Progenitor cell of endocrine pancreas (in vitro differentiated cells): Measurements from ENCODE around the gene HMGA1. TPM values are rescaled to one million over a fixed set of nuclear protein-coding genes. Genes with fewer than 3 reads are reported as not detected.

Source experiments
- DNase-seq: peaks from one replicate; pipeline ENCODE4 v3.0.0; 2021; ENCODE audit warnings: low spot score; ENCODE audit not compliant: unreplicated experiment
- H3K27ac Mint-ChIP-seq: 2 replicates; pipeline ENCODE4 v1.8.0; 2021; ENCODE audit warnings: mild to moderate bottlenecking, moderate library complexity, mixed read lengths
- H3K27me3 Mint-ChIP-seq: 2 replicates; pipeline ENCODE4 v1.8.0; 2021; ENCODE audit warnings: mixed read lengths
- H3K36me3 Mint-ChIP-seq: 2 replicates; pipeline ENCODE4 v1.8.0; 2022; ENCODE audit warnings: mixed read lengths; ENCODE audit not compliant: insufficient read depth
- H3K4me1 Mint-ChIP-seq: 2 replicates; pipeline ENCODE4 v1.8.0; 2021; ENCODE audit warnings: low read depth, mixed read lengths
- H3K4me3 Mint-ChIP-seq: 2 replicates; pipeline ENCODE4 v1.8.0; 2021; ENCODE audit warnings: low read depth, mild to moderate bottlenecking, moderate library complexity, mixed read lengths
- H3K9me3 Mint-ChIP-seq: 2 replicates; pipeline ENCODE4 v1.8.0; 2021; ENCODE audit warnings: low read depth, mixed read lengths
- total RNA-seq: library from RNA; stranded (reverse); gene quantifications from 2 replicates; pipeline ENCODE4 v1.2.1, GENCODE V29; 2021
- TF ChIP-seq, protein P1 (sequence below): fragments of 200-600 bp; sonication (generic); IDR thresholded peaks from one replicate; pipeline ENCODE4 v1.5.0; 2021; ENCODE audit warnings: antibody characterized with exemption, mild to moderate bottlenecking; ENCODE audit not compliant: unreplicated experiment

The HMGA1 gene
- total RNA-seq, 1 donor from 2014 or later, result 769 TPM

DNA sequence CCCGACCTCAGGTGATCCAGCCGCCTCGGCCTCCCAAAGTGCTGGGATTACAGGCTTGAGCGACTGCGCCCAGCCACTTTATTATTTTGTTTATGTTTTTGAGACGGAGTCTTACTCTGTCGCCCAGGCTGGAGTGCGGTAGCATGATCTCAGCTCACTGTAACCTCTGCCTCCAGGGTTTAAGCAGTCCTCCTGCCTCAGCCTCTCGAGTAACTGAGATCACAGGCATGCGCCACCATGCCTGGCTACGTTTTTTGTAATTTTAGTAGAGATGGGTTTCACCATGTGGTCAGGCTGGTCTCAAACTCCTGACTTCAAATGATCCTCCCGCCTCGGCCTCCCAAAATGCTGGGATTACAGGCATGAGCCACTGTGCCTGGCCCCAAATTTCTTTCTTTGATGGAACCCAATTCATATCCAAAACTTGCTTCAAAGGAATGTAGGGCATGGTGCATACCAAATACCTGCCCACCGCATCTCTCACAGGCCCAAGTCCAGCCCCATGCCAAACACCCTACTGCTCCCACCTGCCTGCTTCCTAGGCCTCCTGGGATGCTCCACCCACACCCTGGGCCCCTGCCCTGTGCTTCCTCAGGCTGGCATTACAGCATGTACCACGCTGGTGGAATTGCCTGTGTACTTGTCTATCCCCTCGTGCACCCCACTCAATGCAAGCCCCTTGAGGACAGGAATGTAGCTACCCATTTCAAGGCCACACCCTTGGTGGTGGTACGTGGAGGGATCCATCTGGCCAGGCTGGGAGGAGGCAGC, 4.9 kb upstream of the HMGA1 start:
- no peaks in the 10 kb centered on the region for H3K36me3 Mint-ChIP-seq
- H3K4me3 Mint-ChIP-seq, result no peak overlapping the region
- no peak for DNase-seq
- no peaks in the 10 kb centered on the region for H3K9me3 Mint-ChIP-seq
- H3K4me1 Mint-ChIP-seq, result peaks cover 38% of the 10 kb centered on the region
- TF ChIP-seq, protein P1, sequence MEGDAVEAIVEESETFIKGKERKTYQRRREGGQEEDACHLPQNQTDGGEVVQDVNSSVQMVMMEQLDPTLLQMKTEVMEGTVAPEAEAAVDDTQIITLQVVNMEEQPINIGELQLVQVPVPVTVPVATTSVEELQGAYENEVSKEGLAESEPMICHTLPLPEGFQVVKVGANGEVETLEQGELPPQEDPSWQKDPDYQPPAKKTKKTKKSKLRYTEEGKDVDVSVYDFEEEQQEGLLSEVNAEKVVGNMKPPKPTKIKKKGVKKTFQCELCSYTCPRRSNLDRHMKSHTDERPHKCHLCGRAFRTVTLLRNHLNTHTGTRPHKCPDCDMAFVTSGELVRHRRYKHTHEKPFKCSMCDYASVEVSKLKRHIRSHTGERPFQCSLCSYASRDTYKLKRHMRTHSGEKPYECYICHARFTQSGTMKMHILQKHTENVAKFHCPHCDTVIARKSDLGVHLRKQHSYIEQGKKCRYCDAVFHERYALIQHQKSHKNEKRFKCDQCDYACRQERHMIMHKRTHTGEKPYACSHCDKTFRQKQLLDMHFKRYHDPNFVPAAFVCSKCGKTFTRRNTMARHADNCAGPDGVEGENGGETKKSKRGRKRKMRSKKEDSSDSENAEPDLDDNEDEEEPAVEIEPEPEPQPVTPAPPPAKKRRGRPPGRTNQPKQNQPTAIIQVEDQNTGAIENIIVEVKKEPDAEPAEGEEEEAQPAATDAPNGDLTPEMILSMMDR, result no peak
- H3K27ac Mint-ChIP-seq, result peak overlapping the region; percentile 35
- no peaks in the 10 kb centered on the region for H3K27me3 Mint-ChIP-seq

DNA sequence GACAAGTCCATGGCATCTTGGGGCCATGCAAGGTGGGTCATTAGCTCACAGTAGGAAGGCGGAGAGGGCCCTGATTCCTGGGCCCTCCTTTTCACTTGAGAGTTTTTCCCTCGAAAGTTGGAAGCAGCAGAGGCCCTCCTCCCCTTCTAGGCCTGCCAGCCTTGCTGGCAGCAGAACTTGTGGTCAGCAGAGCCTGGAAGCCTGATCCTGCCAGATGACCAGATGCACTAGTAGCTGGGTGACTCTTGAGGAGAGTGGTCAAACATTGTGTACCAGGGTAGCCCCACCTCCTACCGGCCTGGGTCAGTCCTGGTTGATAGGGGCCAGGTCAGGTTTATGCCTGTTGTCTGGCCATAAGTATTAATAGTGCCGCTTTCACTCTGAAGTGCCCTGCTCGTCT, 3.8 kb upstream of the HMGA1 start:
- TF ChIP-seq, protein P1, result no peak
- H3K27ac Mint-ChIP-seq, result no peak overlapping the region
- H3K4me1 Mint-ChIP-seq, result peaks cover 31% of the 10 kb centered on the region
- H3K9me3 Mint-ChIP-seq, result no peaks in the 10 kb centered on the region
- no peak overlapping the region for H3K4me3 Mint-ChIP-seq
- no peaks in the 10 kb centered on the region for H3K27me3 Mint-ChIP-seq
- DNase-seq, result no peak
- no peaks in the 10 kb centered on the region for H3K36me3 Mint-ChIP-seq

DNA sequence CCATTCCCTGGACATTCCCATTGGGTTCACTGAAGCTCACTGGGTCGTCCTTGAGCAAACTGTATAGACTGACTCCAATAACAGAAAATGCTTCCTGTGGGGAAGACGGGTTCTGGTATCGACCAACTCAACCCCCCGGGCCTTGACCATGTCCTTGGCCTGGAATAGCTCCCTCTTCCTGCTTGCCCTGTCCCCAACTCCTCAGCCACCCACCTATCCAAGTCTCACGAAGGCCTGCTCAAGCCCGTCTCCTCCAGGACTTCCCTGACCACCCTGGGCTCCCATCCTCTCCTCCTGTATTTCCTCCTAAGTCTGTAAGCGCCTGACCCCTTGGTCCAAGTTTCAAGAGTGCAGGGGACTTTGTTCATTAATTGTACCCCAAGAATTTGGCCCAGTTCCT, 2.8 kb upstream of the HMGA1 start:
- Mint-ChIP-seq H3K27me3 (no peaks in the 10 kb centered on the region), H3K4me1 (peaks cover 38% of the 10 kb centered on the region), H3K27ac (peak overlapping the region; percentile 96), H3K4me3 (peak overlapping the region; percentile 45), H3K36me3 (peaks cover 4% of the 10 kb centered on the region), H3K9me3 (no peaks in the 10 kb centered on the region)
- TF ChIP-seq, protein P1, result no peak
- DNase-seq, result no peak

DNA sequence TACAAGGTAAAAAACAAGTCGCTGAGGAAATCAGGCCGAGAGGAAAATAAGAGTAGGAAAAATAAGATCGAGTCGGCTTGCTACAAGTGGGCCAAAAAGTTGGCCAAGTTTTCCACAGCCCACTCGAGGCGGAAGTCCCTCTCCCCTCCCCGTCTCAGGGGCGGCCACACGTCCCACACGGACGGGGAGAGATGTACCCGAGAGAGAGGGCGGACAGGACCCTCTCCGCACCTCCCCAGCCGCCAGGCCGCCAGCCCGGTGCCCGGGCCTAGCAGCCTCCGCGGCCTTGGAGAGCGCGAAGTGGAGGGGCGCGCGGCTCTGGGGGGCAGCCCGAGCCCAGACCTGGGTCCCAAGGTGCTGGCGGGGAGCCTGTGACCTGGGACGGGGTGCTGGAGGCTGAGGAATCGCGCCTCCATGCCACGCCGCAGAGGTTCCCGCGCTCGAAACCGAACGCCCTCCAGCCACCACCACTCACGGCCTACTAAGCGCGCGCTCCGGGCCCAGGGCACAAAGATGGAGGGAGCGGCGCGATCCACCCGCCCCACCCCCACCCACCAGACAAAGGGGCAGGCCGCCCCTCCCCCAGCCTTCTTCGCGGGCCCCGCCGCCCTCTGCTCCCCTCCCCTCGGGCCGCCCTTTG, 1.9 kb upstream of the HMGA1 start:
- TF ChIP-seq, protein P1, result no peak
- Mint-ChIP-seq H3K9me3 (no peaks in the 10 kb centered on the region), H3K27ac (peak overlapping the region; percentile 96), H3K4me3 (peak overlapping the region; percentile 45), H3K27me3 (no peaks in the 10 kb centered on the region), H3K36me3 (peaks cover 4% of the 10 kb centered on the region), H3K4me1 (peaks cover 37% of the 10 kb centered on the region)
- no peak for DNase-seq

DNA sequence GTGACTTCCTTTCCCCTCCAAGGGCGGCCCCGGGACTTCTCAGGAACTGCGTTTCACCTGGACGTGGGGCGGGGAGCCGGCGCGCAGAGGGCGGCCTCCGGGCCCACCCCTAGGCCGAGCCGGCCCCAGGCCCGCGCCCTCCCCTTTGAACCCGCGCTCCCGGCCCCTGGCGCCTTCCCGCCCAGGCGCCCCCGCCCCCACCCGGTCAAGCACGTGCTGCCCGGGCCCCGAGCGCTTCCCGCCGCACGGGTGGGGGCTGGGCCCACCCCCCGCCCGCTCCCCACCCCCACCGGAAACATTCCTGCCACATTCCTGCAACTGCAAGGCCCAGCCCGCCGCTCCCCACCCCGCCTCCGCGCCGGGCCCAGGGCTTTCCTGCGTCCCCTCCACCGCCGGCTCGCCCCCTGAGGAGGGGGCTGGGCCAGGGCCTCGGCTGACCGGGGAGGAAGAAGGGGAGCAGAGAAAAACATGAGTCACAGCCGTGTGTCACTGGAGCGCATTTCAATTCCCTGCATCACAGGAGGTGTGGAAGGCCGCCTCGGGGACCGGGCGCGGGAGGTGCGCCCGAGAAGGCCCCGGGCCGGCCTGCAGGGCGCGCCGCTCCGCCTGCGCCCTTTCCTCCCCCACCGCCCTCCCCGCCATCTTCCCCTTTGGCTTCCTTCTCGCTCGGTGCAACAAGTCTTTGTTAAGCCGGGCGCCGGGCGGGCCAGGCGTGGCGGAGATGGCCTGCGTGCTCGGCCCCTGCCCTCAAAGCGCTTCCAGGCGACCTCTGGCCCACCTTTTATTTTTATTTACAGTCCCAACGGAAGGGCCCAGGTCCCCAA, 1.2 kb upstream of the HMGA1 start:
- peak overlapping the region; percentile 99 for H3K27ac Mint-ChIP-seq
- H3K36me3 Mint-ChIP-seq, result peaks cover 7% of the 10 kb centered on the region
- peaks cover 37% of the 10 kb centered on the region for H3K4me1 Mint-ChIP-seq
- H3K4me3 Mint-ChIP-seq, result peak overlapping the region; percentile 81
- peak; percentile 88 for DNase-seq
- TF ChIP-seq, protein P1, result no peak
- no peaks in the 10 kb centered on the region for H3K27me3 Mint-ChIP-seq
- H3K9me3 Mint-ChIP-seq, result no peaks in the 10 kb centered on the region
